ENCODE data around the gene SLC25A23.

GRCh38 chr19:6465663-6466062 lies 6.1 kb upstream of the SLC25A23 start:
- no peak for TF ChIP-seq DPF2 (IDR thresholded peaks at IDR 0.05)
- no peak for TF ChIP-seq EP300 (IDR thresholded peaks at IDR 0.05; ENCODE audit: borderline replicate concordance in 1 of 2, control insufficient read depth in 1 of 2, low read depth in 2 of 2, low read length in 2 of 2)
- TF ChIP-seq POLR2AphosphoS5 (IDR thresholded peaks at IDR 0.05; ENCODE audit: low read length), result no peak
- no peak for TF ChIP-seq ZNF274 (IDR thresholded peaks at IDR 0.05; ENCODE audit: insufficient read depth, insufficient read length)
- TF ChIP-seq, protein P1, sequence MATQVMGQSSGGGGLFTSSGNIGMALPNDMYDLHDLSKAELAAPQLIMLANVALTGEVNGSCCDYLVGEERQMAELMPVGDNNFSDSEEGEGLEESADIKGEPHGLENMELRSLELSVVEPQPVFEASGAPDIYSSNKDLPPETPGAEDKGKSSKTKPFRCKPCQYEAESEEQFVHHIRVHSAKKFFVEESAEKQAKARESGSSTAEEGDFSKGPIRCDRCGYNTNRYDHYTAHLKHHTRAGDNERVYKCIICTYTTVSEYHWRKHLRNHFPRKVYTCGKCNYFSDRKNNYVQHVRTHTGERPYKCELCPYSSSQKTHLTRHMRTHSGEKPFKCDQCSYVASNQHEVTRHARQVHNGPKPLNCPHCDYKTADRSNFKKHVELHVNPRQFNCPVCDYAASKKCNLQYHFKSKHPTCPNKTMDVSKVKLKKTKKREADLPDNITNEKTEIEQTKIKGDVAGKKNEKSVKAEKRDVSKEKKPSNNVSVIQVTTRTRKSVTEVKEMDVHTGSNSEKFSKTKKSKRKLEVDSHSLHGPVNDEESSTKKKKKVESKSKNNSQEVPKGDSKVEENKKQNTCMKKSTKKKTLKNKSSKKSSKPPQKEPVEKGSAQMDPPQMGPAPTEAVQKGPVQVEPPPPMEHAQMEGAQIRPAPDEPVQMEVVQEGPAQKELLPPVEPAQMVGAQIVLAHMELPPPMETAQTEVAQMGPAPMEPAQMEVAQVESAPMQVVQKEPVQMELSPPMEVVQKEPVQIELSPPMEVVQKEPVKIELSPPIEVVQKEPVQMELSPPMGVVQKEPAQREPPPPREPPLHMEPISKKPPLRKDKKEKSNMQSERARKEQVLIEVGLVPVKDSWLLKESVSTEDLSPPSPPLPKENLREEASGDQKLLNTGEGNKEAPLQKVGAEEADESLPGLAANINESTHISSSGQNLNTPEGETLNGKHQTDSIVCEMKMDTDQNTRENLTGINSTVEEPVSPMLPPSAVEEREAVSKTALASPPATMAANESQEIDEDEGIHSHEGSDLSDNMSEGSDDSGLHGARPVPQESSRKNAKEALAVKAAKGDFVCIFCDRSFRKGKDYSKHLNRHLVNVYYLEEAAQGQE (IDR thresholded peaks at IDR 0.05; ENCODE audit: low read depth, low read length), result no peak
- TF ChIP-seq, protein P2, sequence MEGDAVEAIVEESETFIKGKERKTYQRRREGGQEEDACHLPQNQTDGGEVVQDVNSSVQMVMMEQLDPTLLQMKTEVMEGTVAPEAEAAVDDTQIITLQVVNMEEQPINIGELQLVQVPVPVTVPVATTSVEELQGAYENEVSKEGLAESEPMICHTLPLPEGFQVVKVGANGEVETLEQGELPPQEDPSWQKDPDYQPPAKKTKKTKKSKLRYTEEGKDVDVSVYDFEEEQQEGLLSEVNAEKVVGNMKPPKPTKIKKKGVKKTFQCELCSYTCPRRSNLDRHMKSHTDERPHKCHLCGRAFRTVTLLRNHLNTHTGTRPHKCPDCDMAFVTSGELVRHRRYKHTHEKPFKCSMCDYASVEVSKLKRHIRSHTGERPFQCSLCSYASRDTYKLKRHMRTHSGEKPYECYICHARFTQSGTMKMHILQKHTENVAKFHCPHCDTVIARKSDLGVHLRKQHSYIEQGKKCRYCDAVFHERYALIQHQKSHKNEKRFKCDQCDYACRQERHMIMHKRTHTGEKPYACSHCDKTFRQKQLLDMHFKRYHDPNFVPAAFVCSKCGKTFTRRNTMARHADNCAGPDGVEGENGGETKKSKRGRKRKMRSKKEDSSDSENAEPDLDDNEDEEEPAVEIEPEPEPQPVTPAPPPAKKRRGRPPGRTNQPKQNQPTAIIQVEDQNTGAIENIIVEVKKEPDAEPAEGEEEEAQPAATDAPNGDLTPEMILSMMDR (IDR thresholded peaks at IDR 0.05 in 2 of 3, conservative IDR thresholded peaks at IDR 0.05 in 1 of 3; ENCODE audit: control insufficient read depth in 2 of 3, extremely low read depth in 1 of 3, insufficient read depth in 1 of 3, low read depth in 3 of 3, low read length in 3 of 3), result no peak
- TF ChIP-seq KAT2A (conservative IDR thresholded peaks at IDR 0.05; ENCODE audit: control insufficient read depth, low read depth, low read length), result no peak
- TF ChIP-seq ATF7 (IDR thresholded peaks at IDR 0.05; ENCODE audit: low read depth), result no peak
- TF ChIP-seq, protein P3, sequence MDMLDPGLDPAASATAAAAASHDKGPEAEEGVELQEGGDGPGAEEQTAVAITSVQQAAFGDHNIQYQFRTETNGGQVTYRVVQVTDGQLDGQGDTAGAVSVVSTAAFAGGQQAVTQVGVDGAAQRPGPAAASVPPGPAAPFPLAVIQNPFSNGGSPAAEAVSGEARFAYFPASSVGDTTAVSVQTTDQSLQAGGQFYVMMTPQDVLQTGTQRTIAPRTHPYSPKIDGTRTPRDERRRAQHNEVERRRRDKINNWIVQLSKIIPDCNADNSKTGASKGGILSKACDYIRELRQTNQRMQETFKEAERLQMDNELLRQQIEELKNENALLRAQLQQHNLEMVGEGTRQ (IDR thresholded peaks at IDR 0.05; ENCODE audit: borderline replicate concordance, low read depth, low read length), result no peak
- no peak for TF ChIP-seq JUND (IDR thresholded peaks at IDR 0.05; ENCODE audit: low read depth, low read length)
- no peak for TF ChIP-seq NFYA (IDR thresholded peaks at IDR 0.05; ENCODE audit: borderline replicate concordance, low read depth, low read length)
- TF ChIP-seq TCF7 (IDR thresholded peaks at IDR 0.05; ENCODE audit: borderline replicate concordance), result no peak
- TF ChIP-seq POLR2A (IDR thresholded peaks at IDR 0.05; ENCODE audit: low read depth, low read length), result no peak
